Spleen (tissue), 11 donors: ENCODE data around the gene GPR183. TPM values are rescaled to one million over a fixed set of nuclear protein-coding genes. Genes with fewer than 3 reads are reported as not detected.
A peak's percentile ranks its signal among the peaks of the same experiment; 100 is the strongest.

Experiments used
- DNase-seq: peaks from one replicate; pipeline ENCODE4 v3.0.0-alpha.2; 2020
- H3K27ac ChIP-seq, 8 donors: fragments of 200-600 bp; sonication (generic) in 7 of 8; 1 replicate in 4 of 8; 2 replicates in 4 of 8; pipeline versions ENCODE4 v1.5.0 to v1.8.0; 2016 to 2021; ENCODE audit warnings: inconsistent platforms in 4 of 8, mild to moderate bottlenecking in 4 of 8, moderate library complexity in 1 of 8
- H3K27me3 ChIP-seq, 7 donors: fragments of 200-600 bp; sonication (generic) in 6 of 7; replicated peaks in 1 of 7; 1 replicate in 4 of 7; 2 replicates in 3 of 7; pipeline versions ENCODE4 v1.5.0 to v1.8.0; 2016 to 2021; ENCODE audit warnings: inconsistent platforms in 3 of 7, mild to moderate bottlenecking in 1 of 7
- H3K36me3 ChIP-seq, 6 donors: fragments of 200-600 bp; sonication (generic) in 5 of 6; 1 replicate in 4 of 6; 2 replicates in 2 of 6; pipeline versions ENCODE4 v1.5.0 to v1.8.0; 2016 to 2021; ENCODE audit warnings: inconsistent platforms in 2 of 6
- H3K4me1 ChIP-seq, 6 donors: fragments of 200-600 bp; sonication (generic) in 5 of 6; 1 replicate in 3 of 6; 2 replicates in 3 of 6; pipeline versions ENCODE4 v1.5.0 to v1.8.0; 2016 to 2021; ENCODE audit warnings: inconsistent platforms in 3 of 6
- H3K4me3 ChIP-seq, 8 donors: fragments of 200-600 bp; sonication (generic) in 7 of 8; 1 replicate in 4 of 8; 2 replicates in 4 of 8; pipeline versions ENCODE4 v1.5.0 to v1.8.0; 2016 to 2021; ENCODE audit warnings: inconsistent platforms in 4 of 8, mild to moderate bottlenecking in 4 of 8, moderate library complexity in 2 of 8
- H3K9me3 ChIP-seq, 8 donors: fragments of 200-600 bp; sonication (generic) in 7 of 8; 1 replicate in 4 of 8; 2 replicates in 4 of 8; pipeline versions ENCODE4 v1.5.0 to v1.8.0; 2016 to 2021; ENCODE audit warnings: inconsistent platforms in 4 of 8
- CTCF ChIP-seq, 11 experiments: fragments of 200-600 bp in 7 of 11; fragments of 450-650 bp in 4 of 11; sonication (generic) in 4 of 11; IDR thresholded peaks in 8 of 11; conservative IDR thresholded peaks in 3 of 11; 1 replicate in 7 of 11; 2 replicates in 4 of 11; pipeline versions ENCODE4 v1.4.0 to v1.8.0; 2016 to 2021; ENCODE audit warnings: antibody characterized with exemption in 11 of 11, inconsistent platforms in 4 of 11, mild to moderate bottlenecking in 1 of 11
- POLR2A ChIP-seq, 3 donors: fragments of 450-650 bp; IDR thresholded peaks; one replicate each; pipeline ENCODE4 v1.5.1; 2017; ENCODE audit warnings: antibody characterized with exemption in 3 of 3, mild to moderate bottlenecking in 1 of 3
- POLR2AphosphoS5 ChIP-seq, 3 donors: sonication (generic); formaldehyde crosslinking; IDR thresholded peaks; one replicate each; pipeline ENCODE4 v1.5.1; 2017; ENCODE audit warnings: antibody characterized with exemption in 3 of 3
- WGBS, 5 donors: extraction: QIAGEN DNeasy Blood & Tissue Kit in 3 of 5; methylation state at CpG; one replicate each; pipeline versions ENCODE4 v1.1.5 to v1.1.7; 2013 to 2018; 5-methylcytosine and 5-hydroxymethylcytosine counted together
- intact Hi-C: fragments of 100-400 bp; cut with DNase I; formaldehyde crosslinking; loops from one replicate; pipeline ENCODE4 v1.15.0; 2023; ENCODE audit warnings: low total_unique reads
- polyA plus RNA-seq, 3 donors: library from polyadenylated mRNA; stranded (reverse); fragments of 200-250 nt; gene quantifications; one replicate each; pipeline ENCODE4 v1.2.1, GENCODE V29; 2013
- total RNA-seq, 7 donors: library from RNA; depleted of rRNA in 3 of 7; stranded (reverse); fragments of >200 nt in 3 of 7; fragmentation: NEBNext Ultra II Directional in 4 of 7; extraction: Animal tissue kit (Norgen Biotek cat#: 25700) in 4 of 7; gene quantifications; one replicate each; pipeline versions ENCODE4 v1.1.0 to v1.2.1, GENCODE V29; 2016 to 2021
- donor health status: healthy with polysubstance abuse.
- donor health status: DM: no; HTN: no; CAD: no; lungs with moderate emphysema.
- donor health status: DM: no; HTN: no; CAD: no.
- donor health status: Bipolar disorder and iron deficiency.
- donor health status: healthy.
- donor health status: DM: no; HTN: no; CAD: no.
- donor health status: DM: yes; HTN: yes; CAD: no.

The GPR183 gene
- total and polyA plus RNA-seq, 10 donors: 29.1 to 83.6 (median 56.6) TPM

- Histone ChIP-seq H3K27ac (peak overlapping the region in 4 of 8 donors; percentile 29 to 71 (median 46)), H3K36me3 (peaks cover 0 to 16% (median 8%) of the 10 kb centered on the region in 6 donors), H3K4me3 (no peak overlapping the region), H3K27me3 (no peaks in the 10 kb centered on the region), H3K9me3 (no peaks in the 10 kb centered on the region), H3K4me1 (peaks cover 24 to 81% (median 62%) of the 10 kb centered on the region in 6 donors)
- intact Hi-C loops: no loop called here
- 78 to 93% (median 88%) methylated on average over 7 of the region's 7 CpGs for WGBS, 5 donors
- DNase-seq: no peak
- TF ChIP-seq CTCF (IDR thresholded peaks at IDR 0.05 in 8 of 11, conservative IDR thresholded peaks at IDR 0.05 in 3 of 11): no peak
- TF ChIP-seq POLR2AphosphoS5 (IDR thresholded peaks at IDR 0.05): no peak
- TF ChIP-seq POLR2A (IDR thresholded peaks at IDR 0.05): no peak
These were observed 43.9 kb downstream of the GPR183 start for GRCh38 chr13:99263126-99263785.

- no peak for DNase-seq
- no peak for TF ChIP-seq CTCF (IDR thresholded peaks at IDR 0.05 in 8 of 11, conservative IDR thresholded peaks at IDR 0.05 in 3 of 11)
- TF ChIP-seq POLR2A (IDR thresholded peaks at IDR 0.05): no peak
- no peak for TF ChIP-seq POLR2AphosphoS5 (IDR thresholded peaks at IDR 0.05)
- H3K27ac ChIP-seq: peak overlapping the region in 5 of 8 donors; percentile 13 to 92 (median 40)
- H3K4me1 ChIP-seq: peaks cover 25 to 100% (median 77%) of the 10 kb centered on the region in 6 donors
- intact Hi-C loops: no loop called here
- no peaks in the 10 kb centered on the region for H3K27me3 ChIP-seq
- H3K4me3 ChIP-seq: no peak overlapping the region
- H3K36me3 ChIP-seq: peaks cover 0 to 4% (median 0%) of the 10 kb centered on the region in 6 donors
- 85 to 96% (median 92%) methylated on average over 1 of the region's 1 CpG for WGBS, 5 donors
- H3K9me3 ChIP-seq: no peaks in the 10 kb centered on the region
These were observed 46.1 kb downstream of the GPR183 start for GRCh38 chr13:99261059-99261458.

GRCh38 chr13:99260216-99260615, 47.0 kb downstream of the GPR183 start:
- intact Hi-C loops: no loop called here

More at GRCh38 chr13:99260216-99260615, 47.0 kb downstream of the GPR183 start:
- H3K36me3 ChIP-seq: peaks cover 0 to 9% (median 3%) of the 10 kb centered on the region in 6 donors
- peak overlapping the region in 6 of 8 donors; percentile 71 to 92 (median 86) for H3K27ac ChIP-seq
- DNase-seq: no peak
- TF ChIP-seq CTCF (IDR thresholded peaks at IDR 0.05 in 8 of 11, conservative IDR thresholded peaks at IDR 0.05 in 3 of 11) (no peak), POLR2AphosphoS5 (IDR thresholded peaks at IDR 0.05) (no peak), POLR2A (IDR thresholded peaks at IDR 0.05) (no peak)
- H3K4me1 ChIP-seq: peaks cover 25 to 100% (median 78%) of the 10 kb centered on the region in 6 donors
- no peaks in the 10 kb centered on the region for H3K9me3 ChIP-seq
- no peak overlapping the region for H3K4me3 ChIP-seq
- no peaks in the 10 kb centered on the region for H3K27me3 ChIP-seq
- WGBS, 5 donors: 87 to 95% (median 90%) methylated on average over 5 of the region's 5 CpGs
